ENCODE results near the gene STARD3NL.
A peak's percentile ranks its signal among the peaks of the same experiment; 100 is the strongest.
"Not testable (repeated sequence)": the region's sequence is repeated elsewhere in the genome, so short reads cannot be mapped to it uniquely, and the experiment has no call there.

Gene STARD3NL

GRCh38 chr7:38224392-38224791 lies 46.3 kb downstream of the STARD3NL start:
- DNase-seq = no peak

- no peak for DNase-seq
Measured at GRCh38 chr7:38229386-38229785, 51.3 kb downstream of the STARD3NL start.

GRCh38 chr7:38229884-38230642 lies 52.0 kb downstream of the STARD3NL start:
- no peak for DNase-seq

- peak; percentile 71 for DNase-seq
Measured at GRCh38 chr7:38232502-38233366, 54.7 kb downstream of the STARD3NL start.

DNA sequence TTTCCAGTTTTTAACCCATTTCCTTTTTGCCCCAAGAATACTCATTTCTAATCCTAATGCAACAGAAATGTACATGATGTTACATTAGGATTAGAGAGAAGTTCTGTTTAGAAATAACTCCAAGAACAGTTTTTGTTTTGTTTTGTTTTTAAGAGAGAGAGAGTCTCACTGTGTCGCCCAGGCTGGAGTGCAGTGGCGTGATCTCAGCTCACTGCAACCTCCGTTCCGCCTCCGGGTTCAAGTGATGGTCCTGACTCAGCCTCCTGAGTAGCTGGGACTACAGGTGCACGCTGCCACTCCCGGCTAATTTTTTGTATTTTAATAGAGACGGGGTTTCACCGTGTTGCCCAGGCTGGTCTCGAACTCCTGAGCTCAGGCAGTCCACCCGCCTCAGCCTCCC lies 56.7 kb downstream of the STARD3NL start:
- DNase-seq = not testable (repeated sequence)

GRCh38 chr7:38235606-38236005 lies 57.6 kb downstream of the STARD3NL start:
- DNase-seq = no peak

DNA sequence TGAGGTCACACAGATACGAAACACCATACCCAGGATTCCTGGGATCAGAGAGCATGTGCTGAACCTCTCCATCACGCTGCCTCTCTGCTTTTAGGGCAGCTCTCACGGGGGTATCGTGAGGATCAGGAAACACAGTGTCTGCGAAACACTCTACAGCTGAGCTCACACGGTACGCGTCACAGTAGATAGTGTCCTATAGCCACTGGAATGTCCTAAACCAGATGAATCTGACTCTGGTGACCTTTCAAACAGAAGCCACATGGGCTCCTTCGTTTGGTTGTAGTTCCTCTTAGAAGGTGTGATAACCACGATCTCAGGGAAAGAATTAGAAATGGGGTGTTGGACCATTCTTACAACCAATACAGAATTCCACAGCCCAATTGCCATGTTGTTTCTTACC lies 61.1 kb downstream of the STARD3NL start:
- DNase-seq = not testable (repeated sequence)

GRCh38 chr7:38241071-38241470 lies 63.0 kb downstream of the STARD3NL start:
- DNase-seq = no peak

DNA sequence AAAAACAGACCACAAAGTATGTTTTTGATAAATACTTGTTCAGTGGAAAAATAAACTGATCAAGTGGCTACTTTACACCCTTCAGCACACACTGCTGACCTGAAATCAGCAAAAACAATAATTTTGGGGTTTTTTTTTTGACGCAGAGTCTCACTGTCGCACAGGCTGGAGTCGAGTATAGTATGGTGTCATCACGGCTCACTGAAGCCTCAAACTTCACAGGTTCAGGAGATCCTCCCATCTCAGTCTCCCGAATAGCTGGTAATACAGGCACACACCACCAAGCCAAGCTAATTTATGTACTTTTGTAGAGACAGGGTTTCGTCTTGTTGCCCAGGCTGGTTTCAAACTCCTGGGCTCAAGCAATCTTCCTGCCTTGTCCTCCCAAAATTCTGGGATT lies 64.8 kb downstream of the STARD3NL start:
- no peak for DNase-seq

- not testable (repeated sequence) for DNase-seq
Measured at GRCh38 chr7:38243345-38243744, 65.3 kb downstream of the STARD3NL start.

DNA sequence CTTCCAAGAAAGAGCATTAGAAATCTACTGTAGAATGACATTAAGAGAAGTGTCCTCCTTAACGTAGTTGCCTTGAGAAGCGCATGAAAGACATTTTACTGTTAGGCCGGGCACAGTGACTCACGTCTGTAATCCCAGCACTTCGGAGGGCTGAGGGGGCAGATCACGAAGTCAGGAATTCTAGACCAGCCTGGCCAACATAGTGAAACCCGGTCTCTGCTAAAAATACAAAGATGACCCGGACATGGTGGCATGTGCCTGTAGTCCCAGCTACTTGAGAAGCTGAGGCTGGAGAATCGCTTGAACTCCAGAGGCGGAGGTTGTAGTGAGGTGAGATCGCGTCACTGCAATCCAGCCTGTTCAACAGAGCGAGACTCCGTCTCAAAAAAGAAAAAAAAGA lies 66.5 kb downstream of the STARD3NL start:
- DNase-seq = no peak

- DNase-seq = no peak
Measured at GRCh38 chr7:38245409-38245977, 67.4 kb downstream of the STARD3NL start.

- no peak for DNase-seq
Measured at GRCh38 chr7:38248069-38248567, 70.1 kb downstream of the STARD3NL start.

DNA sequence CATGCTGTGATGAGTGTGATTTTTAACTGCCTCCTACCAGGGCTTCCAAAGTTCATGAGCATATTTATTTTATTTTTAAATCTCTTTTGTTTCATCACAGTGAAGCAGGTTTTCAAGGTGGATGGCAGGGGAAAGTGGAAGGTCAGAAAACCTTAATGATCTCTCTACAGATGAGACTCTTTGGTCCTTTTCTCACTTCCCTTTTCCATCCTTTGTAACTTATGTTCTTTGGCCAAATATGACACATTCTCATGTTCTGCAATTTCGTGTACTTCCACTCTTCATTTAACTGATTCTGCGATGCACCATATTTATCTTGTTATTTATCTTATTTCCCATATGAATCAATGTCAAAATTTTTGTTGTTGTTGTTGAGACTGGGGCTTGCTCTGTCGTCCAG lies 71.8 kb downstream of the STARD3NL start:
- not testable (repeated sequence) for DNase-seq

GRCh38 chr7:38257350-38257677 lies 79.3 kb downstream of the STARD3NL start:
- no peak for DNase-seq

GRCh38 chr7:38259157-38259556 lies 81.1 kb downstream of the STARD3NL start:
- not testable (repeated sequence) for DNase-seq

DNA sequence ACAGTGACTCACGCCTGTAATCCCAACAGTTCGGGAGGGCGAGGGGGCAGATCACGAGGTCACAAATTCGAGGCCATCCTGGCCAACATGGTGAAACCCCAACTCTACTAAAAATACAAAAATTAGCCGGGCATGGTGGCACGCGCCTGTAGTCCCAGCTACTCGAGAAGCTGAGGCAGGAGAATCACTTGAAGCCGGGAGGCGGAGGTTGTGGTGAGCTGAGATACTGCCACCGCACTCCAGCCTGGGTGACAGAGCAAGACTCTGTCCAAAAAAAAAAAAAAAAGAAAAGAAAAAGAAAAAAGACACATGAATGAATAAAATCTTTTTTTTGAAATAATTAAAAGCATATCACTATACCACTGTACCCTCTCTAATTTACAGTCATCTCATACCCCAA lies 83.6 kb downstream of the STARD3NL start:
- not testable (repeated sequence) for DNase-seq

DNA sequence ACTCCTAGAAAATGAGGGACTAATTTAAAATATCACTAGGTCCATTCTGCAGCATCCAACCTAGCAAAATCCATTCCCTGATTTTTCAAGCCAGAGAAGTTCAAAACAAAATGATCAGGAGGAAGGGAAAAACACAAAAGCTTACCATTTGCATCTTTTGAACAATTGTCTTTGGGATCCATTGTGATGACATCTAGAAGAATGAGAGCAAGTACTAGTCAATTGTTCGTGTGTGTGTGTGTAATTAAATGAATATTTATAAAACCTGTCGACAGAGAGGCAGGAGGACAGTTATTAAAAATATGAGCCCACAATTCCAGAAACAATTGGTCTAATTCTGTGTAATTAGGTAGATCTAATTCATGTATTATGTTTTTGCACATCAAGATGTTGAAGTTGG lies 84.0 kb downstream of the STARD3NL start:
- DNase-seq = not testable (repeated sequence)

DNA sequence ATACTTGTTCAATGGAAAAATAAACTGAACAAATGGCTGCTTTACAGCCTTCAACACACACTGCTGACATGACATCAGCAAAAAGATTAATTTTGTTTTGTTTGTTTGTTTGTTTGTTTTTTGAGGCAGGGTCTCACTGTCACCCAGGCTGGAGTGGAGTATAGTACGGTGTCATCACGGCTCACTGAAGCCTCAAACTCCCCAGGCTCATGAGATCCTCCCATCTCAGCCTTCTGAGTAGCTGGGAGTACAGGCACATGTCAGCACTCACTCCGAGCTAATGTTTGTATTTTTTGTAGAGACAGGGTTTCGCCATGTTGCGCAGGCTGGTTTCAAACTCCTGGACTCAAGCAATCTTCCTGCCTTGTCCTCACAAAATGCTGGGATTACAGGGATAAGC lies 84.5 kb downstream of the STARD3NL start:
- no peak for DNase-seq

GRCh38 chr7:38263274-38263673 lies 85.2 kb downstream of the STARD3NL start:
- DNase-seq = not testable (repeated sequence)

DNA sequence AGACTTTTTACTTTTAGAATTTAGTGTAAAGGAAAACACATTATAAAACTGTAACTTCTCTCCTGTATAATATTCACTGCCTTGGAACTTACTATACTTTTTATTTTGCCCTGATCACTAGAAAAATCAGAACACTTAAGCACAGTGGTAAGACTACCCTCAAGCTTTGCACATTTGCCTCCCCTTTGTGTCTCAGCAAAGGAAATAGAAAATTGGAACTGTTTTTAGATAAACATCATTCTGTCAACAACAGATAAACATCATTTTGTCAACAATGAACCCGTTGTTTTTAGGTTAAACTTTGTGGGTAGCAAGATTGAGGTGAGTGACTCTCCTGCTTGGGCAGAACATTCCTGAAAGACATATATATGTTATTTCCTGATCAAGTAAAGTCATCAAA lies 86.6 kb downstream of the STARD3NL start:
- DNase-seq = not testable (repeated sequence)

DNA sequence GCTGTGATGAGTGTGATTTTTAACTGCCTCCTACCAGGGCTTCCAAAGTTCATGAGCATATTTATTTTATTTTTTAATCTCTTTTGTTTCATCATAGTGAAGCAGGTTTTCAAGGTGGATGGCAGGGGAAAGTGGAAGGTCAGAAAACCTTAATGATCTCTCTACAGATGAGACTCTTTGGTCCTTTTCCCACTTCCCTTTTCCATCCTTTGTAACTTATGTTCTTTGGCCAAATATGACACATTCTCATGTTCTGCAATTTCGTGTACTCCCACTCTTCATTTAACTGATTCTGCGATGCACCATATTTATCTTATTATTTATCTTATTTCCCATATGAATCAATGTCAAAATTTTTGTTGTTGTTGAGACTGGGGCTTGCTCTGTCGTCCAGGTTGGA lies 87.9 kb downstream of the STARD3NL start:
- DNase-seq = not testable (repeated sequence)

- not testable (repeated sequence) for DNase-seq
Measured at GRCh38 chr7:38269704-38270346, 91.8 kb downstream of the STARD3NL start.
